SKM-1 (cell line): ENCODE results near the gene MMRN2.
"Not testable (repeated sequence)": the region's sequence is repeated elsewhere in the genome, so short reads cannot be mapped to it uniquely, and the experiment has no call there.

ENCODE experiments used
- DNase-seq: peaks from one replicate; lab custom pipeline; 2025; ENCODE audit not compliant: unreplicated experiment; lab: John Stamatoyannopoulos, UW

The MMRN2 gene

DNA sequence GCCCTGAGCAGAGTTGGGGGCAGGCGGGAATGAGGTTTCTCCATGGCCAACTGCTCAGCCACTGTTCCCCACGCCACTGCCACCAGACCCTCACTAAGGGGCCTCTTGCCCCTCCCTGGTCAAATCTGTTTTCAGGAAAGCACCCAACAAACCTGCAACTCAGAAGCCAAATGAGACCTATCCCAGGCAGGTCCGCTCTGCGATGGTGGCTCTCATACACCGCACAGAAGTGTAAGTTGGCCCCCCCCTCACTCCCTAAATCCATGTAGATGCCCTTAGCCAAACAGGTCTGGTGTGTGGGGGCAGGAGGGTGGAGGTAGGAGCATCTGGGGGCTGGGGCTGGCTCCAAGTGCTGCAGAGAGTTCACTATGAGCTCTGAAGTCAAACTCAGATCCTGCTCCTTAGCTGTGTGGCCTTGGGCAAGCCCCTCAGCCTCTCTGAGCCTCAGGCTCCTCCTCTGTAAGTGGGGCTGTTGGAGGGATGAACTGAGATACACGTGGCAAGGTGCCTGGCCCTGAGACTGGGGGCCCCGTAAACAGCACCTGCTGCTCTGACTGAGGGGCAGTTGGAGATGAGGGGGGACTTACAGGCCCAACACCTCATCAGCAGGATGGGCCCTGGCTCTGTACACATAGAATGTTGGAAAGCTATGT is 1.1 kb downstream of the MMRN2 start:
- no peak for DNase-seq

- DNase-seq, result no peak
Measured at GRCh38 chr10:86955501-86956194, 1.8 kb downstream of the MMRN2 start.

GRCh38 chr10:86954681-86955500 is 2.5 kb downstream of the MMRN2 start:
- DNase-seq, result no peak

DNA sequence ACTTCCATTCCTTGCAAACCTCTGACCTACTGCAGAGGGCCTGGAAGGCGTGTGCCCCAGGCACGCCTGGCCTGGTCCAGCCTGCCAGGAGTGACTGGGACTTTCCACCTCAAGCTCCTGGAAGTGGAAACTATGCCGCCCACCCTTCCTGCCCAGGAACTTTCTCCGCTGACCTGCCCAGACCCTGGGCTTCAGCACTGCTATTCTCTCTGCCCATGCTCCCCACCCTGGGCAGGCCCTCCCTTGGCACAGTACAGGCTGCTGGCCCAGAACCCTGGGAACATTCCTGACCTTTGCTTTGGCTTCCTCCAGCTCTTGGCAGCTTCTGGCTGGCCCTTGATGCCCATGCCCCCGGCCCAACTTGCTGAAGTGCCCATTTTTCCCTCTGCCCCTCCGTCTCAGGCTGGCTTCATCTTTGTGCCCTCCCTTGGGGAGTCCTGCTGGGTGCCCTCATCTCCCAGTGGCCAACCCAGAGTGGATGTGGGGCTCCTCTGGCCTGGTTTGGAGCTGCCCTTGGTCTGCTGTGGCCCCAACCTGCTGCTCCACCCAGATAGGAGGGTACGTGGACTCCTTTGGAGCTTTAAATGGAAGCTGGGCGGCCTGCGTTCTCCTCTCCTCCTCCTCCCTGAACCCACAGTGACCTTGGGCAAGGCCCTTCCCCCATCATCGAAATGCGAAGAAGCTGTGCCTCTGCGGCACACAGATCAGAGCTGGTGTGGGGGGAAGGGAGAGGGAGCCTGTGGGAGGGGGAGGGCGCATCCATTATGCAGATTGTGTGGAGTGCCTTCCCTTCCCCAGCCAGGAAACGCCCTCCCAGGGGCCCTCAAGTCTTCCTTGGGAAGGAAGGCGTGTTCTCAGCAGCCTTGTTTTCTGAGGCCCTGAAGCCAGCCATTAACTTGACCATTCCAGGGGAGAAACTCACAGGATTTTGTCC is 3.4 kb downstream of the MMRN2 start:
- no peak for DNase-seq

DNA sequence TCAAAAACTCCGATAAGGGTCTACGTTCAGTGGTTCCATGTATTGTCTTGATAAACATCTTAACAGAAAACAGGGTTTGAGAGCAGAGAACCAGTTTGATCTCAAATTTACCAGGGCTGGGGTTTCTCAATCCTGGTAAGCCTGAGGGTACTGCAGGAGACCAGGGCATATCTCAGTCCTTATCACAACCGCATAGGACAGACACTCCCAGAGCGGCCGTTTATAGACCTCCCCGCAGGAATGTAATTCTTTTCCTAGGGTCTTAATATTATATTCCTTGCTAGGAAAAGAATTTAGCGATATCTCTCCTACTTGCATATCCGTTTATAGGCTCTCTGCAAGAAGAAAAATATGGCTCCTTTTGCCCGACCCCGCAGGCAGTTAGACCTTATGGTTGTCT is 4.7 kb downstream of the MMRN2 start:
- DNase-seq, result not testable (repeated sequence)

DNA sequence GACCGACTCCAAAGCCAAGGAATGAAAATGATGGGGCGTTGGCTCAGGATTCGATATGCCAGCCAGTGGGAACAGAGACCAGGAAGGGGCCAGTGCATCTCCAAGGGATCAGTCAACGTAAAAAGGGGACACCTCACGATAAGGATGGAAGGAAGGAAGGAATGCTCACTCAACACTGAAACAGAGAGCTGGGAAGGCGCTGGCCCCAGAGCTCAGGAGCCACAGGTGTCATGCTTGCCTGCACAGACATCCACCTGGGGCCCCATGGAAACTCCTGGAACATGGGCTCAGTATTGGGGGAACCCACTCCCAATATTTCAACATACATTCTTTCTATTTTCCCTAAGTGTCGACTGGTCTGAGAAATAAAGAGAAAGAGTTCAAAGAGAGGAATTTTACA is 5.3 kb downstream of the MMRN2 start:
- no peak for DNase-seq

DNA sequence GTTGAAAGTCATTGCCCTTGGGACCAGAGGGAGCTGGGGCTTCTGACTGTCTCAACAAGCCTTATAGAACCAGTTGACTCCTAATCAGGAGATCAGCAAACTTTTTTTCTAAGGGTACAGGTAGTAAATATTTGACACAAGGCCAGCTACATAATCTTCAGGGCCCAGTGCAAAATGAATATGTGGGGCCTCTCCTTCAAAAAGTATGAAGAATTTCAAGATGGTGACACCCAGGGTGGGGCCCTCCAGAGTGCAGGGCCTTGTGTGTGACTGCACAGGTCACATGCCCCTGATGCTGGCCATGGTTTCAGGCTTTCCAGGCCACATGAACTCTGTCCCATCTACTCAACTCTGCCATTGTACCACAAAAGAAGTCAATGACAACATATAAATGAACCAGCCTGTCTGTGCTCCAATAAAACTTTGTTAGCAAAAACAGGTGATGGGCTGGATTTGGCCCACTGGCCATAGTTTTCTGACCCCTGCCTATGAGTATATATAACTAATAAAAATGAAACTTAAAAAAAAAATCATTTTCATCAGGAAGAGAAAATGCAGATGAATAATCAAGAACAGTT is 6.1 kb downstream of the MMRN2 start:
- no peak for DNase-seq

DNA sequence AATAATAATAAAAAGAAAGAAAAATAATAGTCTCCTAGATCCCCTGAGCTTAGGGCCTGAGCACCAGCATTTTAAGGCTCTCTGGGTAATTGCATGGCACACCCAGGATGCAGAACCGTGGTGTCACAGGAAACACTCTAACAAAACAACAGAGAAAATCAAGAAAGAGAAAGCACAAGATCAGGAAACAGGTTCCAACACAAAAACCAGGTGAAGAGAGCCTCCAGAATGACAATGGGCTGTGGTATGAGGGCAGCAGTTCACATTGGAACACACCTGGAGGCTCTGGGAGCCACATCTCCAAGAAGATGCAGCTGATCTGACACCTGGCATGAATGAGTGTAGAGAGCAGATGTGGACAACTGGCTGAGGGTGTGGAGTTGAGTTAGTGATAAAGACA is 7.1 kb downstream of the MMRN2 start:
- DNase-seq, result no peak

DNA sequence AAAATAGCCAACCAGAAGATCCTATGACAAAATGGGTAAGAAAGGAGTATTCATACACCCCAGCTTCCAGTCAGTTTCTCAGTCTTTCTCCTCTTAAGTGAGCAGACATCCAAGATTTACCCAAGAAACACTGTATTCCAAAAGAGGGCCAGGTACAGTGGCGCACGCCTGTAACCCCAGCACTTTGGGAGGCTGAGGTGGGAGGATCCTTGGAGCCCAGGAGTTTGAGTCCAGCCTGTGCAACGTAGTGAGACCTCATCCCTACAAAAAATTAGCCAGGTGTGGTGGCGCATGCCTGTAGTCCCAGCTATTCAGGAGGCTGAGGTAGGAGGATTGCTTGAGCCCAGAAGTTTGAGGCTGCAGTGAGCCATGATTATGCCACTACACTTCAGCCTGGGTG is 9.6 kb downstream of the MMRN2 start:
- DNase-seq, result not testable (repeated sequence)

- DNase-seq, result no peak
Measured at GRCh38 chr10:86946213-86947155, 10.9 kb downstream of the MMRN2 start.

- no peak for DNase-seq
Measured at GRCh38 chr10:86945361-86946212, 11.8 kb downstream of the MMRN2 start.

GRCh38 chr10:86944907-86945306 is 12.5 kb downstream of the MMRN2 start:
- DNase-seq, result no peak

GRCh38 chr10:86944471-86944870 is 12.9 kb downstream of the MMRN2 start:
- no peak for DNase-seq

- no peak for DNase-seq
Measured at GRCh38 chr10:86944031-86944419, 13.4 kb downstream of the MMRN2 start.

DNA sequence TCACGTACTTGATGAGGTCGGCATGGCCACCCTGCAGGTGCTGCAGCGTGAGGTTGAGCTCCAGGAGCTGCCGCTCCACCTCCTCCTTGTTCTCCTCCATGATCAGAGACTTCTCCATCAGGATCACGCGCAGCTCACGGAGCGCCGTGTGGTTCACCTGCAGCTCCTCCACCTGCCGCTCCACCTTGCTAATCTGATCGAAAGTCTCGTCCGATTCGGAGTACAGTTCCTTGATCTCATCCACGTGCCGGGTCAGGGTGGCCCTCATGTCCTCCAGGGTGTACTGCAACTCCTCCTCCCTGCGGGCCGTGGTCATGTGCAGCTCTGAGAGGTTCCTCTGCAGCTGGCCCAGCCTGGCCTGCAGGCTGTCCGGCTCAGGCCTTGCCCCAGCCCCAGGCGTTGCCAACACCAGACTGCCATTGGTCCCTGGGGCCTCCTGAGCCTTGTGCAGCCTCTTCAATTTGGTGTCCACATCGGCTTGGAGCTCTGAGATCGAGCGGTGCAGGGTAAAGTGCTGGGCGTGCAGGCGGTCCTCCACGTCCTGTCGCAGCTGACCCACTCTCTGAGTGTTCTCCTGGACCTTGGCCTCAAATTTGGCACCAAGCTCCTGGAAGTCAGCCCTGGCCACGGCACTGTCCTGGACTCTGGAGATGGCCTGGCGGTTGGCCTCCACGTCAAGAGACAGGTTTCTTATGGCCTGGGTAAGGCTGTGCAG is 13.9 kb downstream of the MMRN2 start:
- no peak for DNase-seq

- DNase-seq, result no peak
Measured at GRCh38 chr10:86942441-86943315, 14.7 kb downstream of the MMRN2 start.

GRCh38 chr10:86941991-86942421 is 15.4 kb downstream of the MMRN2 start:
- no peak for DNase-seq
